CD4-positive, alpha-beta T cell treated with Interleukin-4 for 1 hour (primary cell): ENCODE data around the gene CTDSPL.

Experiments used
- DNase-seq, 2 donors: peaks; one replicate each; pipeline ENCODE4 v3.0.0-alpha.2; 2020 to 2022

The CTDSPL gene

DNA sequence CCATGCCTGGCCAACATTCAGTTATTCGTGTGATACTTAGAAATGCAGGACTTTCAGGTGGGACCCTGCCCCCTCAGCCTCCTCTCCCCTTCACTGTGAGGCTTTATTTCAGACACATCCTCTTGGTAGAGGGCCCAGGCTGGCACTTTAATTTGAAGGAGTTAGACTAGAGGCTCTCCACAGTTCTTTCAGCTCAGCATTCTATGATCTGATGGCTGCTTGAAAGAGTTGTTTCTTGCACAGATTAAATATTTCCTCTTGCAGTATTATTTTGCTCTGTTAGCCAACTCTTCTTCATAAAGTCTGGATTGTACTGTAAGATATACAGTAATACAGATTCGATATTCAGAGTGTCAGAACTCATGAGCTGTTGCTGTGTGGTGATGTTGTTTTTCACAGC lies 35.1 kb downstream of the CTDSPL start:
- no peak for DNase-seq

GRCh38 chr3:37897763-37898162 lies 36.1 kb downstream of the CTDSPL start:
- DNase-seq = no peak

DNA sequence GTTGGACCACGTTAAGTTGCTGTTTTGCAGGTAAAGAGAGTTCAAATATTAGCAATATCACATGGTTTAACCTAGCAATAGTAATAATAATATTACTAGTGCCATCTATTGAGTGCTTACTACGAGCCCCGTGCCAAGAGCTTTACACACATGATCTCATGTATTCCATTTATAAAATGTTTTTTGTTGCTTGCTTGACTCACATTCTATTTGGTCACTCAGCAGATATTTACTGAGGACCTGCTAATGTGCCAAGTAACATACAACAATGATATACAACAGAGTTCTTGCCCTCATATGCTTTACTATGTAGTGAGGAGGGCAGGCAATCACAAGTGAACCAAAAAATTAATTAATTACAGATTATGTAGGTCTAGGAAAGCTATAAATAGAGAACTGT lies 36.7 kb downstream of the CTDSPL start:
- DNase-seq = no peak

DNA sequence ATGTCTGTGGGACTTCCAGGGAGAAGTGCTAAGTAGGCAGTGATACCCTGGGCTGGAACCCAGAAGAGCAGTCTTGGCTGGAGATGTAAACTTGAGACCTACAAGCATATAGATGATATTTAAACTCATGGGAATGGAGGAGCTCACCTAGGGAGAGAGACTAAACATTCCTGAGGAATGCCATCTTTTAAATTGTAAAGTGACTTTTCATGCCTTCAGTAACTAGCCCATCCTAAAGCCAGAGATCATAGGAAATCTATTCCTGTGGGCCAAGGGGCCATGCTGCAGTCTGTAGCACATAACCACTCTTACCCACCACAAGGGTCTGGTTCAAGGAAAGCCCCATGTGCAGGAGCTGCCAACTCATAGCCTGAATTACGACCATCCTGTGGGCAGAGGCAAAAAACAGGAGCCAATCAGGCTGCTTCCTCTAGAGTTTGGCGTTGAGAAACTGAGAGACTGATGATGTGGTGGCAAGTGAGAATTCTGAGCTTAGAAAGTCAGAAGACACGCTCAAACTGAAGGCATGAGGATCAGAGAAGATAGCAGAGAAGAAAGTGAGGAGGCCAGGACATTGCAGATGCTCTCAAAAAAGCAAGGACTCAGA lies 37.5 kb downstream of the CTDSPL start:
- DNase-seq = no peak

DNA sequence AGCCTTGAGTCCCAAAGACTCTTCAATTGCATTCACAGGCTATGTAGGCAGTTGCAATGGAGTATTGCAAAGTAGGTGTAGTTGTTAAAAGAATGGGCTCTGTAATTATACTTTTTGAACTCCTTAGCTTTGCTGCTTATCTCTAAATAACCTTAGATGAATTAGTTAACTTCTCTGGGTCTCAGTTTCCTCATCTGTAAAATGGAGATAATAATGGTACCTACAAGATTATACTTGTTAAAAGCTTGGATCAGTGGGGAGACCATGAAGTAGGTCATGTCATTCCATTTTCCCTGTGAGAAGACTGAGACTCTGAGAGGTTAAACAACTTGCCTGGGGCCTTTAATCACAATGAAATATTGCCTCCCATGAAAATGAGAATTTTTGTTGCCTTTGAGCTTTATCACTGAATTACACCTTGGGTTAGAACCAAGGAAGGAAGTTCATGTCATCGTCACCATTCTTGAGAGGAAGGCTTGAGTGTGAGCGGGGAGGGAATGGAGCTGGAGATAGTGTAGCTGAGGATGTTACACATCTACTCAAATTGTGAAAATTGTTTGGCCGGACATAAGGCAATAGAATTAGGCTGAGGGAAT lies 38.1 kb downstream of the CTDSPL start:
- DNase-seq = no peak

DNA sequence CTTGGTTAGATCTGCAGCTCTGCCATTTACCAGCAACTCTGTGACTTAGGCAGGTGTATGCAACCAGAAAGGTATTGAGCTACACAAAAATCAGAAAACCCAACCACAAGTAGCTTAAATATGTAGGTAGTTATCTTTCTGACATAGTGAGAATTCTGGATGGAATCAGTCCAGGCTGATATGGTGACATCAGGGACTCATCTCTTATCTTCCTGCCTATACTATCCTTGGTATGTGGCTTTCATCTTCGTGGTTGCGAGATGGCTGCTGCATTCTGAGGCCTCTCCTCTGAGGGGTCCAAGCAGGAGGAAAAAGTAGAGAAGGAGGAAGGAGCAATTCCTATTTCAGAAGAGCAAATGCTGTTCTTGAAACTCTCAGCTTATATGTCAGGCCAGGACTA lies 40.0 kb downstream of the CTDSPL start:
- DNase-seq = no peak

DNA sequence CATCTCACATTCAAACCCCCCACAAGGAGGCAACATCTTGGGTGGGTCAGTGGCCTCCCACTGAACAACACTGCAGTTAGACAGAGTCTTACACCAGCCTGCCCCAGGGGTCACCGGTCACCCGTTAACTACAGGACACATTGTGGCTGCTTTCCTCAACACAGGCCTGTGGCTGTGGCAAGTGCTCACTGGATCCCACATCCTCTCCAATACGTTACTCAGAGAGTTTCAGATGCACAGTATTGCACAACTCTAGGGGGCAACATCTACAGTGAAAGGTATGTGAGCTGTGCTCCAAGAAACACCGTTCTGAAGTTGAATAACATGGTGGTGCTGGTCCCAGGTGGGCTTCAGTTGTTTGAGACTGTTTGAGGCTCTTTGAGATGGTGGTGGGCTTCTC lies 41.0 kb downstream of the CTDSPL start:
- DNase-seq = no peak

DNA sequence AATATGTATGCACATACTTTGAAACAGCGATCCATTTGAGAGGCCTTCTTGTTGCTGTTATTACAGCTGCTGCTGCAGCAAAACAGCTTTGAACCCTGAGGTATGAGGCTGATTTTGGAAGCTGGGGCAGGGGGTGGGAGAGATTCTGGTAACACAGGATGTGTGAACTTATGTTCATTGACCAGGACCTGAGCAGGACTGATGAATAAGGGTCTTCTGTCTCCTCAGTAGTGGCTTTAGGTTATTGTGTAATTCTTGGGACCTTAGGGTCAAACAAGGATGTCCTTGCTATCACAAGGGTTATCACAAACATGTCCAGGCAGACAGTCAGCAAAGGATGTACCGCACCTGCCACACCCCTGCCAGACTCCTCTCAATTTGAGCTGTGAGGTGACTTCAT lies 41.6 kb downstream of the CTDSPL start:
- DNase-seq = no peak

DNA sequence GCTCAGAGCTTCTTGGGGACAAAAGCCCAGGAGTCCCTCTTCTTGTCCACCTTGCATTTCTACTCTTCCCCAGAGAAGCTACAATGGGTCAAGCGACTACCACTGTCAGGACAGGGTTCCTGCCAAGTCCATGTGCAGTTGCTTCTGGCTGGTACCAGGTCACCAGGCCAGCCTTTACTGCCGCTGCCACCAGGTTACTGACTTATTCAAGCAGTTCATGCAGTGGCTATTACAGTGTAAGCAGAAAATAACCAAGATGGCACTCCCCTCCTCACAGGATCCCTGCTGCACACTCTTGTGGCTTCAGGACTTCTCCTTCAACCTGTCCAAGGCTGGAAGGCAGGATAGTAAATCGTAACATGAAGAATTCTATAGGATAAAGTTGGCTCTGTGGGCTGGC lies 42.1 kb downstream of the CTDSPL start:
- no peak for DNase-seq

DNA sequence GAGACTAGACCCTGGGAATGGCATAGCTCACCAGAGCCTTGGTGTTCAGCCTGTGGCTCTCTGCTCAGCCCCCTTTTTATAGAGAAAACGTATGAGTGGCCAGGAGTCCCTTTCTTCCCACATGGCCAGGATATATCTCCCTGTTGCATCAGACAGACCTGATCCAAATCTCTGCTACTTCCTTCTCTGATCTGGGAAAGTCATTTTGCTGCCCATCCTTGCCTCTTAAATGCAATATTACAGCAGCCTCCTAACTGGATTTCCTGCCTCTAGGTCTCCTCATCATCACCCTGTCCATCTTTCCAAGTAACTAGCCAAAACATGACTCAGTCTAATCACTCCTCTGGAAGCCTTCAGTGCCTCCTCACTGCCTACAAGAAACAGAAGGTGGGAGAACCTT lies 42.9 kb downstream of the CTDSPL start:
- DNase-seq = no peak

GRCh38 chr3:37905346-37905745 lies 43.7 kb downstream of the CTDSPL start:
- no peak for DNase-seq

DNA sequence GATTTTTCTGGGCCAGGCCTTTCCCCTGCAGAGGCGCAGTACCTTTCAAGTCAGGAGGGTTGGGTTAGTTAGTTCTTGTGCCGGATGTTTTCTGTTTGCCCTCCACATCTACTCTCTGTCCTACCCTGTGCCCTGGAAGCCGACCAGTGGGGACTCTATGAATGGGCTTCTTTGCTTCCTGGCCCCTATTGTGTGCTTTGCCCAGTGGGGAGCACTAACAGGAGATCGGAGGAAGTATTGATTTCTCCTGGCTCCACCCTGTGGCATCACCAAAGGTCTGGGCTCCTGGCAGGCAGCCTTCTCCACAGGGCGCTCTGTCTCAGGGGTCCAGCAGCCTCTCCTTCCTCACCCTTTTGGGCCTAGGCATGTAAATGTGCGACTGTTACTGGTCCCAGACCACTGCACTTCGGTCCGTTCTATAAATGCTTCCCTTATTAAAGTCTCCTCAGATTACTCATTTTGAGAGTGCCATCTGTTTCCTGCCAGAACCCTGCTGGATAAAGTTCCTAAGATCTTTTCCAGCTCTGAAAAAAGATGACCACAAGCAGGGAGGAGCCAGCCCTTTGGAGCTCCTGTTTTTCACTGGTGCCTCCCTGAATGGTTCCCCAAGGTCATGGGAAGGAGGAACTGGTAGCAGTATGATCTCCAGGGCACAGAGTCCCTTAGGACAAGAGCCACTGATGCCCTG lies 44.5 kb downstream of the CTDSPL start:
- DNase-seq = no peak

DNA sequence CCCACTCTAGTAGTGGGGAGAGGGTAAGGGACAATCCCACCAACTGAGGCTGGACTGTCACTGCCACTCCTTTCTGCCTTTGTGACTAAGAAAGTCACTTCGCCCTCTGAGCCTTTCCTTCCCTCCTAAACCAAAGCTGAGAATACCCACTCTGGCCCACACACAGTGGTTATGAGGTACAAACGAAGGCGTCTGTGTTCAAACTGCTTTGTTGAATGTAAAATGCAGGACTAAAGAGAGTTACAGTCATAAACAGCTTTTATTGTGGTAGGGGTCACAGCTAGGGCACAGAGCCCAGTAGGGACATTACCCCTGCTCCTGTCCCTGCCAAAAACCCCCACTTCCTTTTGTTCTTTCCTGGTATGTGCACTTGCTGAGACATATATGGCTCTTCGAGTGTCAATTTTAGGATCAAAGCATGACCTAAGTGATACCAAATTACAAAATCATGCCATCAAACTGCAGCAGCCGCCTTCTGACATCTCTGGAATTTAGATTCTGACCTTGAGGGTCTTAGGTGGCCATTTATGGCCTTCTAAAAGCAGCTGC lies 45.1 kb downstream of the CTDSPL start:
- no peak for DNase-seq

DNA sequence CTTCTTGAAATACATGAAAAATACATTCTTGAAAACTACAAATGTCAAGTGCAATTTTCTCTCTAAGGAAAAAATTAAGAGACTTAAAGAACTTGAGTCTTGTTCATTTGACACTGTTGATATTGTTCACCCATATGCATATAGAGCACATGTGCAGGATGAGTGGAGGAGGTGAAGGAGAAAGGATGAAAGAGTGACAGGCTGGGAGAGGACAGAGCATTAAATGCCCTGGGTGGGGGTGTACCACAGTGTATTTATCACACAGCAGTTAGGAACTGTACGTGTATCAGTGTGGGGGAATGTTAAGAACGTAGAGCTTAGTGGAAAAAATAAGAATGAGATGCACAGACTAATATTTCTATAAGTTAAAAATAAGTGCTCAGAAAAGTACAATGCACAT lies 45.7 kb downstream of the CTDSPL start:
- no peak for DNase-seq

GRCh38 chr3:37907906-37908305 lies 46.2 kb downstream of the CTDSPL start:
- peak in 1 of 2 donors; percentile 10 for DNase-seq

GRCh38 chr3:37909067-37909911 lies 47.6 kb downstream of the CTDSPL start:
- DNase-seq = no peak

GRCh38 chr3:37910671-37911400 lies 49.2 kb downstream of the CTDSPL start:
- no peak for DNase-seq

- DNase-seq = no peak
Observed at GRCh38 chr3:37912052-37912733, 50.5 kb downstream of the CTDSPL start.

- DNase-seq = no peak
Observed at GRCh38 chr3:37913522-37913921, 51.8 kb downstream of the CTDSPL start.

- no peak for DNase-seq
Observed at GRCh38 chr3:37916685-37917084, 55.0 kb downstream of the CTDSPL start.

GRCh38 chr3:37918627-37919026 lies 56.9 kb downstream of the CTDSPL start:
- DNase-seq = no peak

GRCh38 chr3:37920156-37920699 lies 58.5 kb downstream of the CTDSPL start:
- DNase-seq = no peak
